ENCODE results near the gene PEF1.

DNA sequence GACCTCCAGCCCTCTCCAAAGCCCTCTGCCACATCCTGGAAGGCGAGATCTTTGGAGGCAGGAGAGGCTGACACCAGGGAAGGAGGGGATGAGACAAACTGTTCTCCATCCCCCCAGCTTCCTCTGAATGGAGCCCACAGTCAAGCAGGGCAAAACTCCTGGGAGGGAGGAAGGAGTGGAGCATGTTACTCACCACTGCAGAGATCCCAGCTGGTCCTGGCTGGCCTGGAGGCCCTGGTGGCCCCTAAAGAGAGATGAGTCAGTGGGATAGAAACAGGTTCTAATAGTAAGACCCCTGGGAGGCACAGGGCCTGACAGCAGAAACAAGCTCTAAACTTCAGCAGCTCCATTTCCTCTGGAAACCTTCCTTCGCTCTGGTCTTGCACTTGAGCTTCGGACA is 14.0 kb upstream of the PEF1 start:
- TF ChIP-seq, protein P1, sequence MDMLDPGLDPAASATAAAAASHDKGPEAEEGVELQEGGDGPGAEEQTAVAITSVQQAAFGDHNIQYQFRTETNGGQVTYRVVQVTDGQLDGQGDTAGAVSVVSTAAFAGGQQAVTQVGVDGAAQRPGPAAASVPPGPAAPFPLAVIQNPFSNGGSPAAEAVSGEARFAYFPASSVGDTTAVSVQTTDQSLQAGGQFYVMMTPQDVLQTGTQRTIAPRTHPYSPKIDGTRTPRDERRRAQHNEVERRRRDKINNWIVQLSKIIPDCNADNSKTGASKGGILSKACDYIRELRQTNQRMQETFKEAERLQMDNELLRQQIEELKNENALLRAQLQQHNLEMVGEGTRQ (CRISPR knock-in tag; IDR thresholded peaks at IDR 0.05), result no peak
- TF ChIP-seq FOXJ3 (CRISPR knock-in tag; IDR thresholded peaks at IDR 0.05; ENCODE audit: borderline replicate concordance) (no peak), JUN (CRISPR knock-in tag; IDR thresholded peaks at IDR 0.05) (no peak), ZNF416 (CRISPR knock-in tag; IDR thresholded peaks at IDR 0.05) (no peak), CBFB (CRISPR knock-in tag; IDR thresholded peaks at IDR 0.05; ENCODE audit: low read depth) (no peak), NR3C1 (CRISPR knock-in tag; conservative IDR thresholded peaks at IDR 0.05; ENCODE audit: low read depth) (no peak), ZNF232 (CRISPR knock-in tag; IDR thresholded peaks at IDR 0.05) (no peak)
- TF ChIP-seq, protein P2, sequence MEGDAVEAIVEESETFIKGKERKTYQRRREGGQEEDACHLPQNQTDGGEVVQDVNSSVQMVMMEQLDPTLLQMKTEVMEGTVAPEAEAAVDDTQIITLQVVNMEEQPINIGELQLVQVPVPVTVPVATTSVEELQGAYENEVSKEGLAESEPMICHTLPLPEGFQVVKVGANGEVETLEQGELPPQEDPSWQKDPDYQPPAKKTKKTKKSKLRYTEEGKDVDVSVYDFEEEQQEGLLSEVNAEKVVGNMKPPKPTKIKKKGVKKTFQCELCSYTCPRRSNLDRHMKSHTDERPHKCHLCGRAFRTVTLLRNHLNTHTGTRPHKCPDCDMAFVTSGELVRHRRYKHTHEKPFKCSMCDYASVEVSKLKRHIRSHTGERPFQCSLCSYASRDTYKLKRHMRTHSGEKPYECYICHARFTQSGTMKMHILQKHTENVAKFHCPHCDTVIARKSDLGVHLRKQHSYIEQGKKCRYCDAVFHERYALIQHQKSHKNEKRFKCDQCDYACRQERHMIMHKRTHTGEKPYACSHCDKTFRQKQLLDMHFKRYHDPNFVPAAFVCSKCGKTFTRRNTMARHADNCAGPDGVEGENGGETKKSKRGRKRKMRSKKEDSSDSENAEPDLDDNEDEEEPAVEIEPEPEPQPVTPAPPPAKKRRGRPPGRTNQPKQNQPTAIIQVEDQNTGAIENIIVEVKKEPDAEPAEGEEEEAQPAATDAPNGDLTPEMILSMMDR (IDR thresholded peaks at IDR 0.05), result no peak
- TF ChIP-seq, protein P3, sequence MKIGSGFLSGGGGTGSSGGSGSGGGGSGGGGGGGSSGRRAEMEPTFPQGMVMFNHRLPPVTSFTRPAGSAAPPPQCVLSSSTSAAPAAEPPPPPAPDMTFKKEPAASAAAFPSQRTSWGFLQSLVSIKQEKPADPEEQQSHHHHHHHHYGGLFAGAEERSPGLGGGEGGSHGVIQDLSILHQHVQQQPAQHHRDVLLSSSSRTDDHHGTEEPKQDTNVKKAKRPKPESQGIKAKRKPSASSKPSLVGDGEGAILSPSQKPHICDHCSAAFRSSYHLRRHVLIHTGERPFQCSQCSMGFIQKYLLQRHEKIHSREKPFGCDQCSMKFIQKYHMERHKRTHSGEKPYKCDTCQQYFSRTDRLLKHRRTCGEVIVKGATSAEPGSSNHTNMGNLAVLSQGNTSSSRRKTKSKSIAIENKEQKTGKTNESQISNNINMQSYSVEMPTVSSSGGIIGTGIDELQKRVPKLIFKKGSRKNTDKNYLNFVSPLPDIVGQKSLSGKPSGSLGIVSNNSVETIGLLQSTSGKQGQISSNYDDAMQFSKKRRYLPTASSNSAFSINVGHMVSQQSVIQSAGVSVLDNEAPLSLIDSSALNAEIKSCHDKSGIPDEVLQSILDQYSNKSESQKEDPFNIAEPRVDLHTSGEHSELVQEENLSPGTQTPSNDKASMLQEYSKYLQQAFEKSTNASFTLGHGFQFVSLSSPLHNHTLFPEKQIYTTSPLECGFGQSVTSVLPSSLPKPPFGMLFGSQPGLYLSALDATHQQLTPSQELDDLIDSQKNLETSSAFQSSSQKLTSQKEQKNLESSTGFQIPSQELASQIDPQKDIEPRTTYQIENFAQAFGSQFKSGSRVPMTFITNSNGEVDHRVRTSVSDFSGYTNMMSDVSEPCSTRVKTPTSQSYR (CRISPR knock-in tag; IDR thresholded peaks at IDR 0.05), result no peak

Measured in WTC11 (cell line).